Pons (tissue), 1 donor: Measurements from ENCODE around the gene SEMA6B.
"Not testable (repeated sequence)": the region's sequence is repeated elsewhere in the genome, so short reads cannot be mapped to it uniquely, and the experiment has no call there.

ENCODE experiments used
- DNase-seq: peaks from one replicate; pipeline ENCODE4 v3.0.0-alpha.2; 2016; ENCODE audit warnings: low spot score

The SEMA6B gene

GRCh38 chr19:4547303-4548237, 11.9 kb downstream of the SEMA6B start:
- DNase-seq: no peak

DNA sequence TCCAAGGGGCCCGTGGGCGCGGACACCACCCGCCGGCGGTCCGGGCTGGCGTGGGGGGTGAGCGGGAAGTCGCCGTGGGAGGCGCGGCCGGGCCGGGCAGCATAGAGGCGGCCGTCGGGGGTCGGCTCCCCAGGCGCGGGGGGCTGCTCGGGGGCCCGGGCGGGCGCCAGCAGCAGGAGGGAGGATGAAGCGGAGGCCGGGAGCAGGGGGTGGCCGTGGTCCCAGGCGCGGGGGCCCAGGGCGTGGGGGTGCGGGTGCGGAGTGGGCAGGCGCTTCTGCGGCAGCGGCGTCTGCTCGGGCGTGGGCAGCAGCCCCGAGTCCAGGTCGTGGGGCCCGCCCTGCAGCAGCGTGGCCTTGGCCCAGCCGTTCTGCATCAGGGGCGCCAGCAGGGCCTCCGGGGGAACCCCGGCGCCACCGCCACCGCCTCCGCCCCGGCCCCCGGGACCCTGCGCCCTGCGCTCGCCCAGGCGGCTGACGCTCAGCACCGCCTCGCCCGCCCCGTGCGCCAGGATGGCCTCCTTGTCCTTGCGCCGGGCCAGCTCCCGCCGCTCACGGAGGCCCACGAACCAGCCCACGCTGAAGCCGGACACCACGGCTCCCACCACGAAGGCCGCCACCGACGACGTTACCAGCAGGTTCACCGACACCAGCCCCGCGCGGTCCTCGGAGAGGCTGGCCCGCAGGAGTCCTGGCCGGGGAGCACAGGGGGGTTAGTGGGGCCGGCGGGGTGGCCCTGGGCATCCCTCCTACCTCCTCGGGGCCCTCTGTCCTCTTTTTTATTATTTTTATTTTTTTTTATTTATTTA, 15.4 kb downstream of the SEMA6B start:
- no peak for DNase-seq

GRCh38 chr19:4542896-4543841, 16.3 kb downstream of the SEMA6B start:
- DNase-seq: no peak

GRCh38 chr19:4541806-4542145, 17.7 kb downstream of the SEMA6B start:
- DNase-seq: not testable (repeated sequence)

DNA sequence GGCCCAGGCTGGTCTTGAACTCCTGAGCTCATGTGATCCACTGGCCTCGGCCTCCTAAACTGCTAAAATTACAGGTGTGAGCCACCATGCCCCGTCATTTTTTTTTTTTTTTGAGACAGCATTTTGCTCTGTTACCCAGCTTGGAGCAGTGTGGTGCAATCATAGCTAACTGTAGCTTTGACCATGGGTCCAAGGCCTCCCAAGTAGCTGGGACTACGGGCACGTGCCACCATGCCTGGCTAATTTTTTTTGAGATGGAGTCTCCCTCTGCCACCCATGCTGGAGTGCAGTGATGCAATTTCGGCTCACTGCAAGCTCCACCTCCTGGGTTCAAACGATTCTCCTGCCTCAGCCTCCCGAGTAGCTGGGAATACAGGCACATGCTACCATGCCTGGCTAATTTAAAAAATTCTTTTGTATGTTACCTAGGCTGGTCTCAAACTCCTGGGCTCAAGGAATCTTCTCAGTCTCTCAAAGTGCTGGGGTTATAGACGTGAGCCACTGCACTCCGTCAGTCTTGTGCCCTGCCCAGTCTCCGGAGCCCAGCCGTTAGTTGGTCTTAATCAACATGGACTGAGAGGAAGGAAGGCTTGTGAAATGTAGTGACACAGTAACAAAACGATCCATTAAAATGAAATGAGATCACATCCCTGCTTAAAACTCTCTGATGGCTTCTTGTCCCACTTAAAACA, 18.2 kb downstream of the SEMA6B start:
- no peak for DNase-seq

DNA sequence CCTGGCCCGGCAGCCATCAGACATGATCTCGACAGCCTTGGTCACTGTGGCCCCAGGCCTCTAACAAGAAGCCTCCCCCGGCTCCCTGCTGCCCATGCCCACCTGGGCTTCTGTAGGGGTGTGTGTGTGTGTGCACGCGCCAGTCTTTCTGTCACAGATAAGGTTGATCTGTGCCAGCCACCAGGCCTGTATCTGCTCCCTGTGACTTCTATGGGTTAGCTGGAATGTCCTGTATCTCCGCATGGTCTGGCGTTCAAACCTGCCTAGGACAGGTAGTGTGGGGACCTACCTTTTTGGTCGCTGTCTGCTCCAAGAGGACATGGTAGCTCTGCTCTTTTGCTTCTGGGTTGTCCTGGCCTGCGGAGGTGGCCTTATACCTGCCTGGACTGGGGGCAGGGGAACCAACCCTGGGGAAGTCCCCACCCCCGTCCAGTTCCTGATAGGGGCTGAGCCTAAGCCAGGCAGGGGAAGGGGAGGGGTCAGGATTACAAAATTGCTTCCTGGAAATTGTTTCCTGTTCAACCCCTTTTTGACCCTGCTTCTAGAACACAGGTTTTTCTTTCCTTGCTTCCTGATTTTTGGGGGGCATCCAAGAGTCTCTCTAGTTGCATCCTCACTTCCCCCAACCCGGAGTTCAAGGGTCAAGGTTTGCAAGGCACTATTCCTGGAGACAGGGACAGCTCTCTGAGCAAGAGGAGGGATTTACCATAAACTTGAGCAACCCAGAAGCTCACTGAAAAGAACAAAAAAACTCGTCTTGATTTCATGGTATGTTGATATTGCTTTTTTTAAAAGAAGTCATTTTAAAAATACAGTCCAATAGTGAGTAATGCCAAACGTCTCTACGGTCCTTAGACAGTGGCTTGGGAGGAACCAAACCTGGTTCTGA, 19.5 kb downstream of the SEMA6B start, which contains the start of gene LRG1:
TSS of gene LRG1 (minus strand) at position 344 of the 889 bp plus-strand sequence. CDS start at position 321, 23 bp downstream.
- DNase-seq: peak; percentile 35

- no peak for DNase-seq
These were observed 20.3 kb downstream of the SEMA6B start for GRCh38 chr19:4539169-4539692.

GRCh38 chr19:4538601-4538954, 20.9 kb downstream of the SEMA6B start:
- DNase-seq: no peak

GRCh38 chr19:4537953-4538600, 21.4 kb downstream of the SEMA6B start:
- no peak for DNase-seq

- no peak for DNase-seq
These were observed 22.7 kb downstream of the SEMA6B start for GRCh38 chr19:4536798-4537197.

- DNase-seq: peak; percentile 15
These were observed 24.4 kb downstream of the SEMA6B start, which contains the start of gene PLIN5 for GRCh38 chr19:4534836-4535658. TSS of gene PLIN5 (minus strand) at chr19:4535224. CDS start at chr19:4534074, 1,150 bp downstream.

GRCh38 chr19:4533835-4534424, 25.6 kb downstream of the SEMA6B start:
- no peak for DNase-seq

- DNase-seq: no peak
These were observed 26.1 kb downstream of the SEMA6B start for GRCh38 chr19:4533334-4533733.

DNA sequence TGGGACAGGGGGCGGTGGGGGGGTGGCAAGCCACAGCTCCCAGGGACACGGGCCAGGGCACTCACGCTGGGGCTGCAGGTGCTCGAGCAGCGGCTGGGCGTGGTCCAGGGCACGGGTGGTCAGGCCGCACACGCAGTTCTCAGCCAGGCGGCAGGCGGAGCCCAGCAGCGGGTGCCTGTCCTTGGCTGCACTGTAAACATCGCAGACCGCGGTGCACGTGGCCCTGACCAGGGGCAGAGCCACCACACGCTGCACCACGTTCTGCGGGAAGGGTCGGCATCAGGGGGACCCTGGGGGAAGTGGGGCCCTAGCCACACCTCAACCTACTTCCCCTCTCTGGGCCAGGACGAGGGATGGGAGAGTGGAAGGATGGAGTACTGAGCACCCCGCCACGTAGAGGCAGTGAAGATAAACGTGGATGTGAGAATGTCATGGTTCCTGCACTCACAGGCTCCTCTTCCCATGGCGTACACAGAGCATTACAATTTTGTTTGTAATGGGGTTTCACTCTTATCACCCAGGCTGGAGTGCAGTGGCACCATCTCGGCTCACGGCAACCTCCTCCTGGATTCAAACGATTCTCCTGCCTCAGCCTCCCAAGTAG, 27.8 kb downstream of the SEMA6B start:
- no peak for DNase-seq

GRCh38 chr19:4529924-4530522, 29.5 kb downstream of the SEMA6B start:
- no peak for DNase-seq

GRCh38 chr19:4528843-4529242, 30.6 kb downstream of the SEMA6B start:
- no peak for DNase-seq

GRCh38 chr19:4527377-4527776, 32.1 kb downstream of the SEMA6B start:
- not testable (repeated sequence) for DNase-seq
